Caki2 (cell line): ENCODE results near the gene LRIT2. TPM values are rescaled to one million over a fixed set of nuclear protein-coding genes. Genes with fewer than 3 reads are reported as not detected.

Experiments
- DNase-seq: peaks from one replicate; pipeline ENCODE4 v3.0.0-alpha.2; 2015; ENCODE audit warnings: low read depth
- in situ Hi-C: cut with HindIII; loops from 2 replicates; pipeline ENCODE4 v1.10.0; 2016; ENCODE audit warnings: low sequenced_read_pairs, low pct_unique_long_range_greater_than_20kb, mixed read lengths
- total RNA-seq: library from RNA; depleted of rRNA; stranded (reverse); fragments of >200 nt; shearing (Covaris generic); gene quantifications from 2 replicates; pipeline ENCODE4 v1.2.3, GENCODE V29; 2014; ENCODE audit warnings: low replicate concordance

LRIT2 gene
- total RNA-seq, 1 experiment from 2014 or later, result not detected

- in situ Hi-C loops, result no loop called here
- no peak for DNase-seq
Measured at GRCh38 chr10:84244651-84245270, 19.4 kb upstream of the LRIT2 start, which contains the start of gene RGR. TSS of gene RGR (plus strand) at chr10:84245053. CDS start at chr10:84245091, 38 bp downstream.

- DNase-seq, result no peak
- in situ Hi-C loops, result no loop called here
Measured at GRCh38 chr10:84243759-84244158, 18.4 kb upstream of the LRIT2 start.

GRCh38 chr10:84241185-84241790 is 15.9 kb upstream of the LRIT2 start, which contains the start of gene LRIT1:
TSS of gene LRIT1 (minus strand) at chr10:84241546. CDS start at chr10:84241439, 107 bp downstream.
- in situ Hi-C loops, result no loop called here

GRCh38 chr10:84238909-84239308 is 13.6 kb upstream of the LRIT2 start:
- in situ Hi-C loops, result no loop called here
- no peak for DNase-seq

More at GRCh38 chr10:84241185-84241790, 15.9 kb upstream of the LRIT2 start, which contains the start of gene LRIT1:
- no peak for DNase-seq

GRCh38 chr10:84237199-84238051 is 12.1 kb upstream of the LRIT2 start:
- DNase-seq, result no peak
- in situ Hi-C loops, result no loop called here

- no peak for DNase-seq
- in situ Hi-C loops, result no loop called here
Measured at GRCh38 chr10:84236807-84237198, 11.5 kb upstream of the LRIT2 start.

- in situ Hi-C loops, result no loop called here
- DNase-seq, result no peak
Measured at GRCh38 chr10:84235096-84235495, 9.8 kb upstream of the LRIT2 start.

- in situ Hi-C loops, result no loop called here
- no peak for DNase-seq
Measured at GRCh38 chr10:84234479-84234878, 9.1 kb upstream of the LRIT2 start.

- in situ Hi-C loops, result no loop called here
- DNase-seq, result no peak
Measured at GRCh38 chr10:84233940-84234339, 8.6 kb upstream of the LRIT2 start.

GRCh38 chr10:84232376-84232775 is 7.0 kb upstream of the LRIT2 start:
- DNase-seq, result no peak
- in situ Hi-C loops, result no loop called here

- no peak for DNase-seq
- in situ Hi-C loops, result no loop called here
Measured at GRCh38 chr10:84230359-84230758, 5.0 kb upstream of the LRIT2 start.

GRCh38 chr10:84227810-84228209 is 2.5 kb upstream of the LRIT2 start:
- in situ Hi-C loops, result no loop called here
- DNase-seq, result no peak

- in situ Hi-C loops, result no loop called here
- DNase-seq, result no peak
Measured at GRCh38 chr10:84226616-84227015, 1.3 kb upstream of the LRIT2 start.

- no peak for DNase-seq
- in situ Hi-C loops, result no loop called here
Measured at GRCh38 chr10:84224411-84225028, 824 bp downstream of the LRIT2 start.

GRCh38 chr10:84221916-84222315 is 3.4 kb downstream of the LRIT2 start:
- no peak for DNase-seq
- in situ Hi-C loops, result no loop called here

GRCh38 chr10:84217746-84218145 is 7.6 kb downstream of the LRIT2 start:
- DNase-seq, result no peak
- in situ Hi-C loops, result no loop called here

GRCh38 chr10:84216834-84217233 is 8.5 kb downstream of the LRIT2 start:
- no peak for DNase-seq
- in situ Hi-C loops, result no loop called here

GRCh38 chr10:84214612-84215235 is 10.6 kb downstream of the LRIT2 start:
- in situ Hi-C loops, result no loop called here
- DNase-seq, result no peak
